HG02970 (cell line): Measurements from ENCODE around the gene HAAO.
"Not testable (repeated sequence)": the region's sequence is repeated elsewhere in the genome, so short reads cannot be mapped to it uniquely, and the experiment has no call there.

Experiments used
- ATAC-seq: cut with Tn5 transposase; IDR thresholded peaks from one replicate; pipeline ENCODE4 v1.9.1; 2021; ENCODE audit warnings: mild to moderate bottlenecking, moderate library complexity, moderate number of reproducible peaks; ENCODE audit not compliant: unreplicated experiment, low FRiP score

The HAAO gene

DNA sequence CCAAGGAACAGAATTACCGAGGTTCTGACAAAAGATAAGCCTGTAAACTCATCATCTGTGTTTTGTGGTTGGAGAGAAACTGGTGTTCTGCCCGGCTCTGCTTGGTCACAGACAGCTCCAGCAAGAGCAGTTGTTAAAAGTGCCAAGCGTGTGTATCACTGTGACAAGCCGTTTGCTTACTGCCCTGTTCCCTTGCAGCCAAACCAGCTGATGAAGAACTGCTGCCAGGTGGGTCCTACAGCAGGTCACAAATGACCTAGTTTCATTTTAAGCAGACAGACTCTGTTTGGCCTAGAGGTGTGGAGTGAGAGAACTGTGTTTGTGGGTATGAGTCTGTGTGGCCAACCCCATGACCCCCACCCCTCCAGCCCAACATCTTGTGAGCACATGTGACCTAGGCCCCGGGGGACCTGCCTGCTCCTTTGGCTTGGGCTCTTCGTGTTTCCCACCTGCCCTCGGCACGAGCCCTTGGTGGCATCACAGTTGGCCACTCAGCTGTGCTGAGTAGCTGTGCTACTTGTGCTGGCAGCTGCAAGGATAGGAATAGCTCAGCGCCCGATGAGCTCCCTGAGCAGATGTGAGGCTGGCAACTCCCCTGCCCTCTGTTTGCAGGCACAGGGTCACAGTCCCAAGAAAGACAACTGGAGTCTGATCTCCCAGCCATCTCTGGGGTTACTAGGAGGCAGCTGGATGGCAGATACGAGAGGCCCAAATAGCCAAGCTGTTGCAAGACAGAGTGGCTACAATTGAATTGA, 38.2 kb downstream of the HAAO start:
- peak; percentile 54 for ATAC-seq

DNA sequence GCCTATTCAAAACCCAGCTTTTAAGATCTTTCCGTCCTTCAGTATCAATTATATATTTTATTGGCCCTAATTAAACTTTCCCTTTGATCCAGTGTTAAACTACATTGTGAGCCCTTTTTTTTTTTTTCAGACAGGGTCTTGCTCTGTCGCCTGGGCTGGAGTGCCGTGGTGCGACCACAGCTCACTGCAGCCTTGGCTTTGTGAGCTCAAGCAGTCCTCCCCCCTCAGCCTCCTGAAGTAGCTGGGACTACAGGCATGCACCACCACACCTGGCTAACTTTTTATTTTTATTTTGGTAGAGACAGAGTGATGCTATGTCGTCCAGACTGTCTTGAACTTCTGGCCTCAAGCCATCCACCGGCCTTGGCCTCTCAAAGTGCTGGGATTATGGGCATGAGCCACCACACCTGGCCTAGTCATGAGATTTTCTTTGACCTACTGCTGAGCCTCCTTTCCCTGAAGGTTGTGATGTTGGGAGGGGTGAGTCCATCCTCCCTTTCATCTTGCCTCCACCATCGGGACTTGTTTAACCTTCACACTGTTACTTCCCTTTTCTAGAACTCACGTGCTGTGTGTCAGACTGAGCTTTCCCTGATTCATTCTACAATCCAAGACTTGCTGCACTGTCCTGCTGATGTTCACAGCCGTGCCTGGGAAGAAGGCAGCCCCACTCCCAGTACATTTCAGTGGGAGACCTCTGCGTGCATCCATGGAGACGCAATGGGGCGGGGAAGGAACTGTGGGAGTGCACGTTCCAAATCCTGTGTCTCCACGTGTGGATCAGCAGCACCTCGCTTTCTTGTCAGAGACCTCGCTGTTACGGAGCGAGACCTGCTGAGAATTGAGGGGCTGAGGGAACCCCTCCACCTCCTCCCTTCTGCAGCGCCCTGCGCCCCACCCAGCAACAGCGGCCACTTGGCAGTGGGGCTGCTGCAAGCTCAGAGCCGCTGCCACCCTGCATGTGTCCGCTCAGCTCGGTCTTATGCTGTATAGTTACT, 39.3 kb downstream of the HAAO start:
- ATAC-seq: no peak

DNA sequence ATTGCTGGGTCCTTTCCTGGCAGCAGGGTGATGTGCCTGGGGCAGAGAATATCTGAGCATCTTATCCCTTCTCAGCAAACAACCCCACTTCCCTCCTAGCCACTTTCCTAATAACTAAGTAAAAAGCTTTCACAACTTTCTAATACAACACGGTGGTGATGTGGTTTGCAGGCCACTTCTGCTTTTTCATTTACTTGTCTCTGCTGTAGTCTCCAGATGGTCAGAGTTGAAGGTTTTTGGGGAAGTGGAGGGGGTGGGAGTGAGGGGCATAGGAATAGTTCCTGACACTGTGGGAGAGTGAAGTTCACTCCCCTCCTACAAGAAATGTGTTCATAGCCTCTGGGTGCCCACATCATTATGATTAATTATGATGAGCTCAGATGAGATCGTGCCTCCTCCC, 40.1 kb downstream of the HAAO start:
- ATAC-seq: no peak

DNA sequence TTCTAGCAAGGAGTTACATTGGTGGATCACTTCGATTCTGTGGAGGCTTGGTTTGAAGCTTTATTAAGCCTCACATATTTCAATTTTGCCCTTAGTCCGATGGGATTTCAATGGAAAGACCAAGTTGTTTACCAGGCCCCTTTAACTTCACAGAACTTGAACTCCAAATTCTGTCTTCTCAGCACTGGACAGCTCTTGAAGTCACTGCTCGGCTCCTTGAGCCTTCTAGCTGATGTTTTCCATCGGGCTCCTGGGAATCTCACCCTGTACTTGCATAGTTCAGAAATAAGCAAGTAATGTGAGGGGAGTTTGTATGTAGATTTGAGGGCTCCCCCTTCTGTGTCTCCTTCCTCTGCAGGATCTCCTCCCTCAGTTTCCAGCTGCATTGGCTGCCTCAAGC, 43.5 kb downstream of the HAAO start:
- no peak for ATAC-seq

DNA sequence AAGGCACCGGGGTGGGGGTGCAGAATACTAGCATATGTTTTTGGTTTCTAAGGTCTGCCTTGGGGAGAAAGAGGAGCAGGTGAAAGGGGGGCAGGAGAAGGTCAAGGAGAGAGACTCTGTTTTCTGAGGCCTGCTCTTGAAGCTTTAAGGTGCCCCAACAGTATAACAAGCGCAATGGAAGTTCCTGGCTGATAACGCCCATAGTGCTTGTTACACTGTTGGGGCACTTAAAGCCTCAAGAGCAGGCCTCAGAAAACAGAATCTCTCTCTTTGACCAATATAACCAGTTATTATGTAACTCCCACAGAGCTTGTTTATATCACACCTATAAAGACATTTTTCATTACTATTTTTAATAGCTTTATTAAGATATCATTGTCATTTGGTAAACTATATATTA, 45.0 kb downstream of the HAAO start:
- ATAC-seq: no peak

DNA sequence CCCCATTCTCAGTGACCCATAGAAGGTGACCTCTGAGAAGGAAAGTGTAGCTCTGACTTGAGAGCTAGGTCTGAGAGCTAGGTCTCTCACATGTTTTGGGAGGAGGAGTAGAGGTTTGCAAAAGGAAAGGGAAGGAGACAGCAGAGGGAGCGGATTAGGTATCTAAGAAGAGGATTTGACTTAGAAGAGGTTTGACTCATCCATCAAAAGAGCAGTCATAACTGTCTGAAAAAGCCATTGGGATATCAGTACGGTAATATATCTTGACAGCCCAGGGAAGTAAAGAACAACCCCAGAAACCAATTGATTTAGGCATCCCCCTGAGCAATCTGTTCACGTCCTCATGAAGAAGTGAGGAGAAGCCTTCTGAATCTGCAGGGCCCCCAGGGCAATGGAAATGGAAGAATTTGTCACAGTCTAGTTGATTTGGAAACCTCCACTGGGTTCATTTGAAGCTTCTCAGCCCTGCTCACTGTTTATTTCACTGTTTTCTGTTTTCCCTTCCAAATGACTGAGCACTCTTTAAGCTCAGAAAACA, 47.8 kb downstream of the HAAO start:
- no peak for ATAC-seq

DNA sequence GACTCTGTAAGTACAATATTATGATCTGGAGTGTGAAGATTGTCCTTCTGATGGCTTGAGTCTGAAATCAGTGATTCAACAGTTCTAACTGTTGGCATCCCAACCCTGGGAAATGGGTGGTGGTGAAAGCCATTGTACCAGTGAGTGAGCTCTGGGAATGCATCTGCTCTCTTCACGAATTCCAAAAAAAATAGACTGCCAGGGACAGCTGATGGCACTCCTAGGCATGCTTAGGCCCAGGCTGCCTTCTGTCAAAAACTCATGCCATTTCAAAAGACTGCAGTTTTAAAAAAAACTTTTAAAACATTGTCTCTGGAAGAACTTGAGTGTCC, 48.8 kb downstream of the HAAO start:
- no peak for ATAC-seq

DNA sequence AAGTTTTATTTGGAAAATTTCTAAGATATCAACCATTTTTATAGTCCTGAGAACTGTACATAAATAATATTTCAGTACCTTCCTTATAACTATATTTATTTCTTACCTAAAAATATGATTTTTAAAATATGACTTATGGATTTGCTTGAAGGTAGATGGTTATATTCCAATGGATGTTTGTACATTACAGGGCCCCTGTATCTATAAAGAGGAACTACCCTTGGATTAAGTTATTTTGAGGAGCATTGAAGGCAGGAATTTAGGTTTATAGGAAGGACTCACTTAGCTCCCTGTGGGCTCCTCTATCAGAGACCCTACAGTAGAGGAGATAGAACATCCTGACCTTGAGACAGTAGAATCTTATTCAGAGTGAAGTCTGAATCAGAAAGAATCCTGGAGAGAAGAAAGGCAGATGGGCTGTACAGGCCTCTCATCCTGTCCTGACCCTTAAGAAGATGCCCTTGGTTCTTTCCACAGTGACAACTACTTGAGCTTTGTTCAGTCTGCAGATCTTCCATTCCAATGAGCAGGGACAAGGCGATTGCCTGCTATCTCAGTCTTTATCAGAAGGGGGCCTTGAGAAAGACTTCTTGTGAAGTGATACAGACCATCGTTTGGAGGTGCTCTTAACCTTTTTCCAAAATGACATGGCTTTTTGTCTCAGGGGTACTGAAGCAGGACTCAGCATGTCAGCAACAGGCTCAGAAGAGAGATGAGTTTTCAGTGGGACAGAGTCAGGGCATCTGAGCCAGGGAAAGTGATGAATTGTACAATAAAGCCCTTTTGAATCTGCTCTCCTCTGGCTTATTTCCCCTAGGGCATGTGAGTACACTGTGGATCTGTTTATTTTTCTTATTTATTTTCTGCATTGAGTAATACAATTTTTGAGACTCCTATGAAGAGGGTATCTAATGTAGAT, 49.4 kb downstream of the HAAO start:
- ATAC-seq: no peak

DNA sequence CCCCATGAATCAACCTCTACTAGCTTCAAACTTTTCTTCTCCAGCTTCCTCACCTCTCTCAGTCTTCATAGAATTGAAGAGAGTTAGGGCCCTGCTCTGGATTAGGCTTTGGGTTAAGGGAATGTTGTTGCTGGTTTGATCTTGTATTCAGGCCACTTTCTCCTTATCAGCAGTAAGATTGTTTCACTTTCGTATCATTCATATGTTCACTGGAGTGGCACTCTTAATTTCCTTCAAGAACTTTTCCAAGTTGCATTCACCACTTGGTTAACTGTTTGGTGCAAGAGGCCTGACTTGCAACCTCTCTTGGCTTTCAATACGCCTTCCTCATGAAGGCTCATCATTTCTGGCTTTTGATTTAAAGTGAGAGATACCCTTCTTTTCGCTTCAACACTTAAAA, 51.2 kb downstream of the HAAO start:
- no peak for ATAC-seq

DNA sequence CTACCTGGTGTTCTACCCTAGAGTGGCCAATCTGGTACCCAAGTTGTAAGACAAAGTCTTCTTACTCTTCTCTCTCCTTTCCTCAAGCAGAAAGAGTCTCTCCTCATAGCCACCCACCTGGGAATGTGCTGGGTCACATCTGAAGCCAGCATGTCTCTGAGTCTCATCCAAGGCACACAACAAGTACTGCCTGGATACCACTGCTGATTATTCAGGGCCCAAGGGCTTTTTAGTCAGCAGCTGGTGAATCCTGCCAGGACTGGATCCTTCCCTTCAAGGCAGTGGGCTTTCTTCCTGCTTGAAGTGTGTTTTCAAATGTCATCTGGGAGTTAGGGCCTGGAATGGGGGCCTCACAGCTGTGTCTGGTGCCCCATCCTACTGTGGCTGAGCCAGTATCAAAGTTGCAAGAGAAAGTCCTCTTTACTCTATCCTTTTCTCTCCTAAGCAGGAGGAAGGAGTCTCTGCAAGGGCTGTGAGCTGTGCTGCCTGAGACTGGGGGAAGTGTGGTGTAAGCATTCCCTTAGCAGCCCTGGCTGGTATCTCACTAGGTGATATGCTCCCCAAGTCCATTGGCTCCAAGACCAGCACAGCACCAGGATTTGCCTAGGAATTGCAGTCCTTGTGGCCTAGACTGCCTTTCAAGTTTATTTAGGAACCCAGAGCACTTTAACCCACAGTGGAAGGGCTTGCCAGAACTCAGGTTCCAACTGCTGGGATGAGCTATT, 55.6 kb downstream of the HAAO start:
- ATAC-seq: no peak

DNA sequence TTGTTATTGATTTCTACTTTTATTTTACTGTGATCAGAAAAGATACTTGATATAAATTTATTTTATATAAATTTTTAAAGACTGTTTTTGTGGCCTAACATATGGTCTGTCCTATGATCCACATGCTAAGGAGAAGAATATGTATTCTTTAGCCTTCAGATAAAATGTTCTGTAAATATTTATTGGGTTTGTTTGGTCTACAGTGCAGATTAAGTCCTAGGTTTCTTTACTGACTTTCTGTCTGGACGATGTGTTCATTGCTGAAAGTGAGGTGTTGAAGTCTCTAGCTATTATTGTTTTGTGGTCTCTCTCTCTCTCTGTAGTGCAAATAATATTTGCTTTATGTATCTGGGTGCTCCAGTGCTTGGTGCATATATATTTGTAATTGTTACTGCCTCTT, 58.5 kb downstream of the HAAO start:
- no peak for ATAC-seq

DNA sequence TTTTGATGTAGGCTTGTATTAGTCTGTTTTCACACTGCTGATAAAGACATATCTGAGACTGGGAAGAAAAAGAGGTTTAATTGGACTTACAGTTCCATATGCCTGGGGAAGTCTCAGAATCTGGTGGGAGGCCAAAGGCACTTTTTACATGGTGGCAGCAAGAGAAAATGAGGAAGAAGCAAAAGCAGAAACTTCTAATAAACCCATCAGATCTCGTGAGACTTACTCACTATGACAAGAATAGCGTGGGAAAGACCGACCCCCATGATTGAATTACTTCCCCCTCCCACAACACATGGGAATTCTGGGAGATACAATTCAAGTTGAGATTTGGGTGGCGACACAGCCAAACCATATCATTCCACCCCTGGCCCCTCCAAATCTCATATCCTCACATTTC, 61.1 kb downstream of the HAAO start:
- ATAC-seq: not testable (repeated sequence)

DNA sequence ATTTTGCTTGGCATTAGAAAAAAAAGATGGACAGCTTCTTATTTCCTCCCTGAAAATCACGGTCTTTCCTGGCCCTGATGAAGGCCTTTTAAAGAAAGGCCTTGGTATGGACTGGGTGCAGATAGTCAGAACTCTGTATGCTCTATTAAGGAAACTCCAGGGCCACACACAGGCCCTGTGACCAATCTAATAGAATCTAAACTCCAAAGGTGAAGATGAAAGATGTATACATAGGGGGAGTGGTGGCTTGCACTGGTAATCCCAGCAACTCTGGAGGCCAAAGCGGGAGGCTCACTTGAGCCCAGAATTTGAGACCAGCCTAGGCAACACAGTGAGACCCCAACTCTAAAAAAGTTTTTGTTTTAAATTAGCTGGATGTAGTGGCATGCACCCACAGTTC, 65.7 kb downstream of the HAAO start:
- no peak for ATAC-seq

DNA sequence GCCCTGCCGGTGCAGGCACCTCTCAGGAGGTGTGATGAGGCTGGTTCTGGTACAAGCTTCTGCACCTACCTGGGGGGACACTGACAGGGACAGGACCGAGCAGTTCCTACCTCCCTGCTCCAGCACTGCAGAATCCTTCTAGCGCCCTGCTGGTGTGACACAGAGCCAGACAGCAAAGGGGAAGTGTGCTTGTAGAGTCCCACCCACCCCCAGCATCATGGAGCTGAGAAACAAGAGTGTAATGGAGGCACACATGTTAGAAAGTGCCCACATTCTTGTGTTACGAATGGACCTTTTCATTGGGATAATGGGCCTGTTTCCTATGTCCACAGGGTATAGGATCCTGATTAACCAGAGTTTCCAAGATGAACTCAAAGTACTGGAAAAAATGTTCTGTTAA, 66.7 kb downstream of the HAAO start:
- no peak for ATAC-seq

DNA sequence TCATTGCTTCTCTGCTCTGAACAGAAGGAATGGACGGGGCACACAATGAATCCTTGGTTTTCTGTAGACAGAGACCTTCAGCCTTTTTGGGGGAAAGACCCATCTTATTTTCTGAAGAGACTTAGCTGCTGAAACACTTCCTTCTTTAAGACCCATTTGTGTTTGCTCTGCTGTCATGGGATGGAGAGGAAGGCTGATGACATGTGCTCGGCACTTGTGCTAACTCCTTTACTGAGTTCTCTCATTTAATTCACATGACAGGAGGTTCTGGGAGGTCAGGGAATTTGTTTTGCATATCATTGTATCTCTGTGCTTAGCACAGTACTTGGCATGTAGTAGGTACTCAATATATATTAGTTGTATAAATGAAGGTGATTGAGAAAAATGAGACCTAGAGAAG, 67.5 kb downstream of the HAAO start:
- ATAC-seq: no peak

DNA sequence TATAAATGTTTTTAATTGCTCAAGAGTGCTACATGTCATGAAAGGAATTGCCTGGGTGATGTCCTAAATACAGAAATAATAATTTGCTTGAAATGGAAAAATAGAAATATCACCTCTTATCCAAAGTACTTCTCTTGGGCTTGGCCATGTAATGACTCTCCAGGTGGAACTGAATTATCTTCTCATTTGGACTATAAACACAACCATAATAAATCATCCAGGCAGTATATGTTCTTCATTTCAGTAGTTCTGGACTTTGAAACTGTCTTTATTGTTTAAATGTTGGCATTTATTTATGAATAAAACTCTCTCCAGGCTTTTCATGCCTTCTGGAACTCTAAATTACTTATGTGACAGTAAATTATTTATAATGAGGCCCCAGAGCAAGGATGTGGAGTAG, 68.9 kb downstream of the HAAO start:
- no peak for ATAC-seq

DNA sequence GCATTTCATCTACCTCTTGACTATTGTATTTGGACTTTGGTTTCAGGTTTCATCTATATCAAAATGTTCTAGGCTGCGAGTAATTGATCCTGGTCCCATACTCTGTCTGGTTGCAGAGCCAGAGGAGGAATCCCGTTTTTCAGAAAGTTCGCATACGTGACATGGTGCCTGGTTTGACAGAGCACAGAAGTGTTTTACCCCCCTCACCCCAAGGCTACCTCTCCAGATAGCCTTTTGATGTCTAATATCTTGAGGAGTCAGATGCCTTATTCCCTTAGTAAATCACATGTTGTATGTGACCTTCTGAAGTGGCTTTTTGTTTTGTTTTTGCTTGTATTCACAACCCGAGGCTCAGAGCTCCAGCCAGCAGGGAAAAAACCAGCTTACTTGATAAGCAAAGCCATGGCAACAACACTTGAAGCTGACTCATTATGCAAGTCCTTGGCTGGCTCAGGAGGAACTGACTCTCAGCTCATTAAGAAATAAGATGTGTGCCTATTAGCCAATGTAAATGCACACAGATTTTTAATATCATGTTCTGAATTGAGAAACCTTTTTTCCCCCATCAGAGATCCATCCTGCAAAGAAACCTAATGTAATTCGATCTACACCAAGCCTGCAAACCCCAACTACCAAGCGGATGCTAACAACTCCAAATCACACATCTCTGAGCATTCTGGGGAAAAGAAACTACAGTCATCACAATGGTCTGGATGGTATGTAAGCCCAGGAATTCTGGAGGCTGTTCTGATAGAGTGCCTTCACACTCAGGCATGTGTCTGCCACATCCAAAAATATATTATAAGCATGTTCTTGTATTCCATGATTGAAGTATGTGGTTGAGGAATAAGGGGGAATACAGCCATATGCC, 69.8 kb downstream of the HAAO start:
- ATAC-seq: peak; percentile 79

DNA sequence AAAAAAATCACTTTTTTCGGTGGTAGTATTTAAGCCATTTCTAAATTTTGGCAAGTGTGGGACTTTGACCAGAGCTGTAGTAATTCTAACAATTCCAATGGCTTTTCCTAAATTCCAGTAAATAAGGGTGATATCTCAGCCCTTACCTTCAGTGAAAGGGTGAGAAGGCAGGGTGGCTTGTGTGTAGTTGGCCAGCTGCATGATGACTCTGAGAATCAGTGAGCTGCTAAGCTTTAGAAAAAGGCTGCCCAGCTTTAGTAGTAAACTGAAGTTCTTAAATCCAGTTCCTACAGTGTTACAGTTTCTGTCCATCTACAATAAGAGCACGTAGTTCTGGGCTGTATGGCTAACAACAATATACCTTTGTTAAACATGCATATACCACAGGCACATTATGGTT, 70.5 kb downstream of the HAAO start:
- ATAC-seq: no peak
